HG03521 (cell line): Measurements from ENCODE around the gene ZDHHC11B.
"Not testable (repeated sequence)": the region's sequence is repeated elsewhere in the genome, so short reads cannot be mapped to it uniquely, and the experiment has no call there.

Experiments
- ATAC-seq: cut with Tn5 transposase; IDR thresholded peaks from one replicate; pipeline ENCODE4 v1.9.1; 2021; ENCODE audit warnings: mild to moderate bottlenecking, moderate library complexity; ENCODE audit not compliant: unreplicated experiment

Gene ZDHHC11B

DNA sequence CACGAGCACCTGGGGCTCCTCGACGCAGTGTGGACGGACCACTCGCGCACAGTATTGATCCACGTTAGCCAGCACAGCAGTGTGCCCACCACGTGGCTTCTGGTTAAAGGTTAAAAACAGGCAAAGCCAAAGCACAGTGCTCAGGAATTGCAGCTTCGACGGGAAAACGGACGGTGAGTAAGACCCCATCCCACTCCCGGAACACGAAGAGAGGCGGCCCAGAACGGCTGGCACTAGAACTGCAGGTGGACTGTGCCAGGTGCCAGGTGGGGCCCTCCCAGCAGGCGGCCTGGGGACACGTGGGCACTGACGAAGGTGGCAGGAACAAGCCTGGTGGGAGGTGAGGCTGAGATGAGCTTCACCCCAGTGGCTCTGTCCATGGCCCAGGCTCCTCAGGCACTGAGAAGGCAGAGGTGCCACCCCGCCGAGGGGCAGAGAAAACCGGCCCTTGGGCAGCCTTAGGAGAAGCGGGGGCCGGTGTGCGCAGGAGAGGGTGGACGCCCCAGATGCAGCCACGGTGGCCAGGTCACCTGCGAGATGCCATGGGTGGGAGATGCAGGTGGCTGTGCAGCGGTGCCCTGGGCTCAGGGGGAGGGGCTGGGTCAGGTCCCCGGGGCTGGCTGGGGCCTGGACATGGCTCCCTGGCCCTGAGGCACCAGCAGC is 96.0 kb downstream of the ZDHHC11B start:
- not testable (repeated sequence) for ATAC-seq

DNA sequence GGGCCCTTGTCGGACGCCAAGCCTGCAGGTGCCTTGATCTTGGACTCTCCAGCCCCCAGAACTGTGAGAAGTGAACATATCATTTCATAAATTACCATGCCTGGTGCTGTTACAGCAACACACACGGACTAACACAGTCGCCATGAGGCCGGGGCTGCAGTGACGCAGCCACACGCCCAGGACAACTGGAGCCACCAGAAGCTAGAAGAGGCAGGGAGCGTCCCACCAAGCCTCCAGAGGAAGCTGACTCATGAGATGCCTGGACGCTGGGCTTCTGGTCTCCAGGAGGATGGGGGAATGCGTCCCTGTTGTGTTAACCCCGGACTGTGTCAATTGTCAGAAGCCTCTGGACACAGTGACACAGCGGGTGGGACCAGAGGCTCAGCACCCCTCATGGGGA is 97.6 kb downstream of the ZDHHC11B start:
- not testable (repeated sequence) for ATAC-seq

DNA sequence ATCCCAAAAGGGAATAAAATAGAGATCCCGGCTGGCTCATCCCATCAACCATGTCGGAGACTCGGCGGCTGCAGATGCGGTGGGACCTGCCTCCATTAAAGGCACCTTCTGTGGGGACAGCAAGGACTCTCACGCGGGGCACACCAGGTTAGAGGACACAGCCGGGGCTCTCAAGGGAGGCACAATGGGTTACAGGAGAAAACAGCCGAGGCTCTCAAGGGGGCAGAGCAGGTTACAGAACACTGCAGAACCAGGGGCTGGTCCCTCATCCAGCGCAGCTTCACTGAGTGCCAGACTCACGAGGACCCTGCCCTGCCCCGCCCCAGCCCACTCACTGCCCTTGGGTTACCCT is 98.4 kb downstream of the ZDHHC11B start:
- not testable (repeated sequence) for ATAC-seq

DNA sequence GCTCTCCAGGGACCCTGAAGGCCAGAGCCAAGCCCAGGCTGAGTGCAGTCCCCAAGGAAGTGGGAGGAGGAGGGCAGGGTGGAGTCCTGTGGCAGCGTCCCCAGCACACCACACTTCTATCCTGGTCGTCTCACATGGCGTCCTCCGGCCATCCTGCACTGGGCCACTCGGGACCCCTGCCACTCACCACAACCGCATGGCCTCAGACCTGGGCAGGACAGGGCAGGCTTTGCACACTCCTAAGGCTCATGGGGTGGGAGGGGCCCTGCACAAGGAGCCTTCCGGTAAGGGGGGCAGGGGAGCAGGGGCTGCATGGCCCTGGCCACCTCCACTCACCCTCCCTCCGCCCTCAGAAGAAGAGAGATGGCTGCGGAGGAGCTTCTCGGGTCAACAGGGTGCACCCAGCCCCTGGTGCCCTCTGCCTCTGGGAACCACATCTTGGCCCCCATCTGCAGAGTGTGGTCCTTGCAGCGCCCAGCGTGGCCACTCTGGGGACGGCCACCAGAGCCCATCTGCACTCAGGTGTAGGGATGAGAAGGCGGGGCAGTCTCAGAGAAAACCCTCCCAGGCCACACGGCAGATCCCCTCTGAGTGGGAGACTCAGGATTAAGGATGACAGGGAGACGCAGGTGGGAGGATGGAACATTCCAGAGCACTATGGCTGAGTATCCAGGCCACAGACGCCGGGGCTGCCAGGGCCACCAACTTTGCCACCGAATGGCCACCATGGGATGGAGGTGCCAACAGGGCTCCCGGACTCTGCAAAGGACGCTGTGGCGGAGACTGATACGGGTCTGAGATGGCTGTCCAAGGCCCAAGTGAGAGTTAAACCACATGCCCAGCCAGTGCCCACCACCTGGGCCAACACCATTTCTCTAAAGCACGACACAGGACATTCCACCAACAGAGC is 99.0 kb downstream of the ZDHHC11B start:
- no peak for ATAC-seq

DNA sequence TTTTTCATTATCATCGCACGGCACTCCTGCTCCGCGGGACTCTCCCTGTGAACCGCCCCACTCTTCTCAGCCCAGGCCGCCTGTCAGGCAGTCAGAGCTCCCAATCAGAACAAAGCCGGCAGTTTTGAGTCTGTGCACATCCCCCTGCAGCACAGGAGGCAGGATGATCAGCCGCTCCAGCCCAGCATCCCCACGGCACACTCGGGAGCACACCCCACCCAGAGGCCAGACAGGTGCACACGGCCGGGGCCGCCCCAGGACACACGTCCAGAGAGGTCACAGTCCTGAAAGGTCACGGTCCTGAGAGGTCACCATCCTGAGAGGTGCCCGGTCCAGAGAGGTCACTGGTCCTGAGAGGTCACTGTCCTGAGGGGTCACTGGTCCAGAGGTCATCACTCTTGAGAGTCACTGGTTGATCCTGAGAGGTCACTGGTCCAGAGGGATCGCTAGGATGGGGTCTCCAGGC is 99.7 kb downstream of the ZDHHC11B start:
- no peak for ATAC-seq

DNA sequence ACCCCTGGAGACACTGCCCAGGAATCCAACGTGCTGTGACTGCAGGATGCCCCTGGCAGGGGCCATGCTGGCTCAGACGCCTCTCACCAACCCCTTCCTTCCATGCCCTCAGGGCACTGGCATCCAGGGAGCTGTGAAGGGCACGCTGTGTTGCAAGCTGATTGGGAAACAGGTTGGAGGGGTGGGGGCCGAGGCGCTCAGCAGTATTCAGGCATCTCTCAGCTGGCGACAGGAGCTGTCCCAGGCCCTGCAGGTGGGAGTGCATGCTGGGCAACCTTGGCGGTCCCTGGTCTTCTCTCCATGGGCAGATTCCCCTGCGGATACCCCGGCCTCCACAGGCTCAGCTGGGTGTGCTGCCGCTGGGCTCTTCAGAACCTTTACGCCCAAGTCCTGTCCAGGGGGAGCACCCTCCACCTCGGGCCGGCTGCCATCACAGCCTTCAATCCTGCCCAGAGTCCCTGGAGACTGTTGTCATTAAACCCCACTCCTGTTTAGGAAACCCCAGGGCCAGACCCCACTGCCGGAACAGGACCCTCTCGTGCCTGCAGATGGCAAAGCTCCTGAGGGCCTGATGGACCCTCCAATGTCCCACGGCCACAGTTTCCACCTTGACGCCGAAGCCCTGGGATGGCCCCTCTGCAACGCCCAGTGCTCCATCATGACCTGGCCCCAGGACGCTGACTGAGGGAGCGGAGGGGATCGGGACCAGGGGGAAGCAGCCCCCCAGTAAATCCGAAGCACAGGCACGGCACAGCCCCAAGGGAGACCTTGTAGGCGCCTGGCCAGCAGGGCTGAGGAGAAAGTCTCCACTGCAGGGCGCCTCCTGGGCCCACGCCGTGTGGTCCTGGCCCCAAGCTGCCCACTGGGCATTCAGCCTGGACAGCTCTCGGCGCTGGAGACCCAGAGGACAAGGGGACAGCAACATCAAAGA is 100.7 kb downstream of the ZDHHC11B start:
- ATAC-seq, result no peak

DNA sequence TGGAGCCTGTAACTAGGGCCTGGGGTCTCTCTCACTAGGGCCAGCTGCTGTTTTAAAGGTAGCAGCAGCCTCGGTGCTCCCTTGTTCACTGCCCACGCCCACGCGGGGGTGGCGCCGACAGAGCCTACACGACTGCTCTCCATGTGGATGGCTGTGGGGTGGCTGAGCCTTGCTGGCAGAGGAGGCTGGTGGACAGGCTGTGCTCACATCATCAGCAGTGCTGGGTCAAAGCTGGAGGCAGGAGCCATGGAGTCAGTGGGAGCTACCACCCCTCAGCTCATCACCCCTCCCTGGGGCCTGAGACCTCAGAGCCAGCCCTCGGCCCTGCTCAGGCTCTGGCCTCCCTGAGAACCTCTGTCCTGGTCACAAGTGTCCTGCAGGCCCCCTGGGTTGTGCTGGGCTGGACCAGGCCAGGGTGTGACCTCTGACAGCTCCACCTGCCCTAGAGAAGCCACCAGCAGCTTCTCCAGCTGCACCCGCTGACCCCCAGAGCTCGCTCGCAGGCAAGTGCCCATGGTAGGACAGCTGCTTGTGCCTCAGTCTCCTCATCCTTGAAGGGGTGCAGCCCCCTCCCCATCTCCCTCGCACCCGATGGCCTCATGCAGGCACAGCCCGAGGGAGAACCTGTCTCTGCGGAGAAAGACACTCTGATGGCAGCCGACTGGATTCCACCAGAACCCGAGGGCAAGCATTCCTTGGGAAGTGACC is 101.7 kb downstream of the ZDHHC11B start:
- ATAC-seq, result not testable (repeated sequence)

DNA sequence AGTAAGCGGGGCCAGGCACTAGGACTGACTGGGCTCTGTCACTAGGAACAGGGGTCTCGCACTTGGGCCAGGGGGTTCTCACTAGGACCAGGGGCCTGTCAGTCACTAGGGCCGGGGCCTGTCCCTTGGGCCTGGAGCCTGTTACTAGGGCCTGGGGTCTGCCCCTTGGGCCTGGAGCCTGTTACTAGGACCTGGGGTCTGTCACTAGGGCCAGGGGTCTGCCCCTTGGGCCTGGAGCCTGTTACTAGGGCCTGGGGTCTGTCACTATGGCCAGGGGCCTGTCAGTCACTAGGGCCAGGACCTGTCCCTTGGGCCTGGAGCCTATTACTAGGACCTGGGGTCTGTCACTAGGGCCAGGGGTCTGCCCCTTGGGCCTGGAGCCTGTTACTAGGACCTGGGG is 102.3 kb downstream of the ZDHHC11B start:
- not testable (repeated sequence) for ATAC-seq

DNA sequence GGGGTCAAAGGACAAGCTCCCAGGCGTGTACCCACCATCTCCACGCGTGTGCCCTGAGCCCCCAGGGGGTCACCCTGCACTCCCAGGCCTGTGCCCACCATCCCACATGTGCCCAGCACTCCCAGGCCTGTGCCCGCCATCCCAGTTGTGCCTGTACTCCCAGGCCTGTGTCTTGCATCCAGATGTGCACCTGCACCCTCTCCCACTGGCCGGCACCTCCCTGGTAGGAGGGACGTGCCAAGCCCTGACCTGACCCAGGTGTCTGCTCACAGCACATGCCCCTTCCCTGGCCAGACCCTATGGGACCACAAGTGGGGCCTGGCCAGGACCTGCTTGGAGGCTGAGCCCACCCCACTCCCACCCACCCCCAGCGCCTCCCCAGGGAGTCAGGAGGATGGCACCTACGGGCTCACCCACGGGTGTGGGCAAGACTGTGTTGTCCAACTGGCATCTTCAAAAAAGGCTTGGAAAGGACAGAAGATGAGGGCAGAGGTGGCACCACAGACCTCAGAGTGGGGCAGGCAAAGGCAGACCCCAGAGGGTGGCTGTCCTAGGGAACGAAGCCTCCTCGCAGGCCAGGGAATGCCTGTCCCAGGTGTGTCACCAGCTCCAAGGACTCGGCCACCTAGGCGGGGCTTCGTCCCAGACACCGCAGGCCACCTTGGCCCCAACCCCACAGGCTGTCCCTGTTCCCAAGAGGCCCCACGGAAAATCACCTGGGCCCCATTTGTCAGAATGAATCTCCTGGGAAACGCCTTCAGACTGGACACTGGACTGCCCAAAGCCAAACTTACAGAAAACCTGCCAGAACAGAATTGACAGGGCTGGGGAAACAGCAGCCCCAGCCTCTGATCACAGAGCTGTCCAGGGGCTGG is 103.0 kb downstream of the ZDHHC11B start:
- ATAC-seq, result not testable (repeated sequence)

DNA sequence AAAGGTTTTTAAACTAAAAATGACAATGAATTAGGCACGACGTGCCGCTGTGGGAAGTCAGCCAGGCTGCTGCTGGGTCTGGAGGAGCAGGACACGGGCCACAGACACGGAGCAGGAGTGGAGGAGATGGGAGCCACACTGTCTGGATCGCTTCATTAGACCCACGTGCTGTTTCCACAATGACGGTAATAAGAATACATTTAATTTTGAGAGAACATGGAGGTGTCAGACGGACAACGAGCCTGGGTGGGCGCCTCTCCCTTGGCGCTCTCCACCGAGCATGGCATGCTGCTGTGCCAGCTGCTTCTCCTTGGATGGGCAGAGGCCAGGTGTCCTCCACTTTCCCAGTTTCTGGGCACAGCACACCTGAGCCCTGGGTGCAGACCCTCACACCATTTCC is 103.7 kb downstream of the ZDHHC11B start:
- not testable (repeated sequence) for ATAC-seq

DNA sequence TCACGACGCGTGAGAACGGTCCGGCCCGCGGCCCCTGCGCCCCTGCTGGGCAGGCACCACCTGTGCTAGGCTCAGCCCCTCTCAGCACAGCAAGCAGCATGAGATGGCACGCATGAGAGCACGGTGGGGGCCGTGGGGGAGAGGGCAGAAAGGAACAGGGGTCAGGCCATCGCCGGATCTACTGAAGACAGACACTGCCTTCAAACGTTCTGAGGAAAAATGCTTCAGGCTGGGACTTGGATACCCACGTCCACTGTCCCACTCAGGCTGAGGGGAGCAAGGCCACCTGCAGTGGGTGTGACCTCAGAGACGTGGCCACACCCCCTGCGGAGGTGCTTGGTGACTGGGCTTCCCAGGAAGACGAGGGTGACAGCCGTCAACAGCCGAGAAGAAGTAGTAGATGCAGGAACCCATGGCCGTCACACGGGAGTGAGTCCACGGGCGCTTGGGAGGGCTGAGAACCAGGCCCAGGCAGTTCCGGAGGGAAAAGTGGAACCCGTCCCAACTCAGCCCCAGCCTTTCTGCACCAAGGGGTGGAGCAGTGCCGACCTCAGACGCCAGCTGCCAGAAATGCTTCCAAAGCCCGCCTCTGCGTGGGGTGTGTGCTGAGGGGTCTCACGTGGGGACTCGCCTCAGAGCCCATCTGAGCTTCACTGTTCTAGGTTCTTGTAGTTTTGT is 104.3 kb downstream of the ZDHHC11B start:
- not testable (repeated sequence) for ATAC-seq

DNA sequence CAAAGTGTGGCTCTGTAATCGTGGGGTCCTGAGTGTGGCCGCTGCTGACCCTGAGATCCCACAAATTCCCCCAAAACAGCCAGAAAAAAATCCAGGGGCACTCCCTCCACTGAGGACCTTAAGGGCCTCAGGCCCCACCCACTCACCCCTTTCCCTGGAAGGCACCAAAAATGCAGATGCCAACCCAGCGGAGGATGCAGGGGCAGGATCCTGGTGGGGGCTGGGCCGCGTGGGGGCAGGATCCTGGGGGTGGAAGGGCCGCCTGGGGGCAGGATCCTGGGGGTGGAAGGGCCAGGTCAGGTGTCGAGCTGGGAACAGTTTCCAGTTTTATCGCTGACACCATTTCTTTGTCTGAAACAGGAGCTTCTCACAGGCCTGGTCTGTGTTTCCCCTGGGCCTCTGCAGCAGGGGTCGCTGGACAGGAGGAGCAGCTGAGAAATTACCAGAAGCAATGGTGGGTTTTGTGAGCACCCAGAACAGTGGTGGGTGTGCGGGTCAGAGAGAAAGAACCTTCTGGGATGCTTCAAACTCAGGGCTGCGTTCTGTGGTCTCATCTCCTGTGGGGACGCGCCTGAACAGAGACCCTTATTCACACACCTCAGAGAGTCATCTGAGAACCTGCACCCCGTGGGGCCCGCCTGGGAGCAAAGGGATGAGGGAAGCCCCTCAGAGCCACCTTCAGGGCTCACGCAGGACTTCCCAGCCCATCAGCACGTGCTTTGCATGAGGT is 105.2 kb downstream of the ZDHHC11B start:
- ATAC-seq, result not testable (repeated sequence)

DNA sequence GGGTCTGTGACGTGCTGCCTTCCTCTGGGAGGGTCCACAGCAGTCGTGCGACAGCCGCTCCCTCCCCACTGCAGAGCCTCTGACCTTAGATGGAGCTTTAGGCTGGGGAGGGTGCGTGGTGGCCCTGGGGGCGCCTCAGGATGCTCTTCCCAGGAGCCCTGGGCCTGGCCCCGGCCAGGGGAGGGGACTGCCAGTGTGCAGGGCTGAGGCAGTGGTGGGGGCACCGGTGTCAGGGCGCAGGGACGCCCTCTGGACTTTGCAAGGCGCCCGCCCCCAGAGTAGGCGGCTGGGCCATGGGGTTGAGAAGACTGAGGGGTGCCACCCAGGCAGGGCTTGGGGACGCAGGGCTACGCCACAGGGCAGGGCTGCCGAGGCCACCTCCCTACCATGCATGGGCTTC is 106.0 kb downstream of the ZDHHC11B start:
- not testable (repeated sequence) for ATAC-seq

DNA sequence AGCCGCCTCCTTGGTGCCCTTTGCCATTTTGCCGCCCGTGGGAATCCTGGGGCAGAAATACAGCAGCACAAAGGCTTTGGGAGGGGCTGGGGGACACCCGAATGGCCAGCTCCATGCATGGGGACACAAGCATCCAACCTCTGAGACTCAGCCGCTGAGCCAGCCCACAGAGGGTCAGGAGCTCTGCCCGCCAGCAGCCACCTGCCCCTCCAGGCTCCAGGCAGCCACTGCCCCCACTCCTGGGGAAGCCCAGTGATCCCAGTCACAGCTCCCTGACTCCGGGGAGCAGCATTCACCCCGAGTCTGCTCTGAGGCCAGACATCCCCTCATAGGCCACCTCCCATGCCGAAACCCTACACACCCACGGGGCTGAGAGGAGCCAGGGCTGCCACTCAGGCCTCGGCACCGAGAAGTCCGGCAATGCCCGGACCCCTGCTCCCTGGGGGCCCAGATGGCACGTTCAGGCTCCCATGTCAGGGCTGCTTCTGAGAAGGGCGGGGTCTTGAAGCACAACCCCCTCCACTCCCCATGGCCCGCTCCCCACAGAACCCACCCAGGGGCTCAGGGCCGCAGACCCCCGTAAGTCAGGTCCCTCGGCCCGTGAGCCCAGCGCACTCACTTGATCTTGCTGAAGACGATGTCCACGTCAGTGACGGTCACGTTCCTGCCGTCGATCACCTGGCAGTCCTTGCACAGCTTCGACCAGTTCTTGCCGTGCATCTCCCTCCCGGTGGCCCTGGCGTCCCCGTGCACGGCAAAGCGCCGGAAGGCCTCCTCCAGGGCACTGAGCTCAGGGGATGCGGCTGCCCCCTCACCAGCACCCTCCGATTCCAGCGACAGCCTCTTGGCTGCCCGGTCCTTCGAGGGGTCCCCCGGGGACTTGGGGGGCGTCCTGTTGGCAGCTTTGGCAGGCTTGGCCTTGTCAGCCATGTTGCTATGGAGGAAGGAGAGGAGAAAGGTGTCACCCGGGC is 107.1 kb downstream of the ZDHHC11B start:
- ATAC-seq, result no peak

DNA sequence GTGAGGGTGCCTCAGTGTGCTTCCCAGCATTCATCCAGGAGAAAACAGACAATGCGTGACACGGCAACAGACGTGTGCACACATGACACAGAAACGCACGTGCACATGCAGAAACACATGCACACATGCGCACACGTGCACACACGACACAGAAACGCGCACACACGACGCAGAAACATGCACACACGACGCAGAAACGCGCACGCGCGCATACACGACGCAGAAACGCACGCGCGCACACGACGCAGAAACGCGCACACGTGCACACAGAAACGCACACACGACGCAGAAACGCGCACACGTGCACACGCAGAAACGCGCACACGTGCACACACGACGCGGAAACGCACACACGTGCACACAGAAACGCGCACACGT is 107.8 kb downstream of the ZDHHC11B start:
- no peak for ATAC-seq

DNA sequence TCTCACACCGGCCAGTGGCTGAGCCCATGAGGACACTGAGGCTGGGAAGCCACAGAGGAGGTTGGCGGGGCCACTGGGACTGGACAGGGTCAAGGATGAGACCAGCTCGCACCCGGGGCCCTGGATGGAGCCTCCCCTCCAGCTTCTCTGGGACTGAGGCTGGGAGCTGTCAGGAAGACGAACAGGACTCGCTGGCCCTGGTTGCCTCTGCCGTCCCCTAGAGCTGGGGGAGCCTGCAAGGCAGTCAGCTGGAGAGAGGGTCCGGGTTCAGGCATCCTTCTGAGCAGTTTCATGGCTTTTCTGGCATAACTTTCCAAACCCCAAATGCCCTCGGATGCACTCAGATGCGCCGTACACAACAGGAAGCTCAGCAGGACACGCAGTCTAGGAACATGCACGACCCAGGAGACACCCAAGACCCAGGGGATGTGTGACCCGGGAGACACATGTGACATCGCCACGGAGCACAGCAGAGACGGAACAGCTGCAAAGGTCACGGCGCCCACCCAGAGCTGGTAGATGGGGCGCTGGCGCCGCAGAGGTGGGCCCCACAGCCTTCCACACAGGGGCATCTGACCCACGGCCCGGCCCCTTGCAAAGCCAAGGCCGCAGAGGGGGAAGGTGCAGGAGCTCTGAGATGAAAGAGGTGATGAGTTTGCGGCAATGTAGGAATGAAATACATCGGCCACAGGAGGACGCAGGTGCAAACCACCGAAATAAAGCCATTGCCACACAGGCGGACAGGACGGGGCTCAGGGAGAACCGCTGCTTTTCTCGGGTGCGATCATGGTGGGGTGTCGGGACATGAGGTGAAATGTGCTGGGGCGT is 108.4 kb downstream of the ZDHHC11B start:
- no peak for ATAC-seq
